ENCODE measurements around the gene GLS.
A peak's percentile ranks its signal among the peaks of the same experiment; 100 is the strongest.

The GLS gene

DNA sequence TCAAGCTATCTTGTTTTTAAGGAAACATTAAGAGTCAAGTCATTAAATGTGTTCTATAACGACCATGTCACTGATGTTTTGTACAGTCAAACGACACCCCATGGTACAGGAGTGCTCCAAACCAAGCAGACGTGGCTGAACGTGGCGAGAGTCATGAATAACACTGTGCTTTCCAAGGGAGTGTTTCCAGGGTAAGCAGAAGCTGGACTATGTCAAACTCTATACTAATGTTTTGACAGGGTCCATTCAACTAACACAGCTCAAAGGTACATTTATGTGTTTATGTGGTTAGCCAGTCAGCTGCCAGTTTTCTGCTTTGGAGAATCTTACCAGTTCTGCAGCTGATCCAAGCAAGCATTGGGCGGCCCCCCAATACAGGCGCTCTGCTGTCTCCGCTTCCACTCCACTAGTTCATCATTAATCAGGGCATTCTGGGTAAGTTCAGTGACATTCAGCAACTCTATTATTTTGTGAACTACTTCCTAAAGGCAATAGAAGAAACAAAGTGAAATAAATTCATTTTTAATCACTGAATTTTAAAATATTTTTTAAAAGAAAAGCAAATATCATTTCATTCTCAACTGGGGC, 117.0 kb downstream of the GLS start:
- DNase-seq: no peak

DNA sequence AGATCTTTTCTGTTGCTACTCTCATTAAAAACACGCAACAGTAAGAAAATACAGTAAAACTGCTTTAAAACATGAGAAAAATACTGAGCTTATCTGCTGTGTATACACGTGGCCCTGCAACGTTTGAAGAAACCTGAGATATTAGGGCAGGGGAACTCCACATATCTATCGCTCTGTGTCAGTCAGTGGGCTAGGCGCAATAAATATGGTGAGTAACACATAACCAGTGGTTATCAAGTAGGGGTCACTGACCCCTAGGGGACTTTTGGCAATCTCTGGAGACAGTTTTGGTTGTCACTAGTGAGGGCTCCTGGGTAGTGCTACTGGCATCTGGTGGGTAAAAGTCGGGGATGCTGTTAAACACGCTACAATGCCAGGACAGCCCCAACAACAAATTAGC, 118.4 kb downstream of the GLS start:
- DNase-seq: no peak

DNA sequence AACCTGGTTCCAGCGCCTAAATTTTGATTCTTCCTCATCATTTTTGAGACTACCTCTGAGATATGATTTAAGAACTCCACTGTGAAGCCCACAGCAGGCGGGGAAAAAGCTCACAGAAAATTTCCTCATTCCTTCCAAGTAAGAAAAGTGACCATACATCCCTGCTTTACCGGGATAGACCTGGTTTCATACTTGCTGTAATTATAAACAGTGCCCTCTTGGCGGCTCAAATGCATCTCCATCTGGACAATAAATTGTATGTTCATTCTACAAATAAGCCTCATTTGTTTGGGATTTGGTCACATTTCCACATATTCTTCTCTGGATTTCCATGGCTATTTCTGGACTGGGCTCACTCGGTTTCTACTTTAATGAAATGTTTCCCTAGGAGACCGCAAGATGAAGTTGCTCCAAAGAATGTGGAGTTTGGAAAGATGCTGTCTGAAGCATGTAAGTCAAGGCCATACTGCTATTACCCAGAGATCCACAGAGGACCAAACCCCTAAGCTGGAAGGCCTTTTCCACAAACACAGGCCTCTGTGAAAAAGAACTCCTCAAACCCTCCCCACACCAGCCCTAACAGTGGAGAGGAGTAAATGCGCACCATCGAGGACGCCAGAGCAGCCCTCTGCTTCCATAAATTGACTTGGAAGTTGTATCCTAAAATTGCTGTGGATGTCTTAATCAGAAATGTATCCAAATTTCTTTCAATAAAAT, 119.5 kb downstream of the GLS start:
- DNase-seq: no peak

DNA sequence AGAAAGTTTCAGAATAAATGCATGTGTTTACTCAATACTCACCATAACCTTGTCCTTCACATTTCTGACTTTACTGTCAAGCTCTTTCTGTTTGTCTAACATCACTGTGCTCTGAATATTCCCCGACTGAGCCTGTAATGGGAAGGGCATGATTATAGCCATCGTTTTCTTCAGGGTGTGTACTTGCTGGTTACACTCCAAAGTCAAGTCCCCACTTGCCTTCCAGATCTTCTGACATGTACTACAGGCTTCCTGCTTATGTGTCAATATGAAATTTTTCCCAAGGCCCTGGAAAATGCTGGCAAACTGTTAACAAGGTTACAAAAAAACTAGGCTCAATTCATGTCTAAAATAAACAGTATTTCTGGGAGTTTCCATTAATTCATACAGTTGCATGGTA, 120.4 kb downstream of the GLS start:
- DNase-seq: no peak

DNA sequence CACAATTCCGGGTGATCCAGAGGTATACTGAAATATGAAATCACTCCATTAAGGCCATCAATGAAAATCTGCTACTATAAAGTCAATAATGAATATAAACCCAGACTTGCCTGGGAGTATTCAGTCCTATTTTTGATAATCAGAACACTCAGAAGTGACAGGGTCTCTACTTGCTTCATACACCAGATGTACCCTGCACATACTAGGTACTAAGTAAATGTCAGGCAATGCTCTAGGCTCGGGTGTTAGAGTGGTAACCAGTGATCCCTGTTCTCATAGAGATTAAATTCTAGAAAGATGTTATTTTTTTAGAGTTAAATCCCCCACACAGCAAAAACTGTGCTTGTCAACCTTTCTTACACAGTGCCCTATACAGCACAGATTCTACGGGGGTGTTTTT, 121.0 kb downstream of the GLS start:
- DNase-seq: no peak

DNA sequence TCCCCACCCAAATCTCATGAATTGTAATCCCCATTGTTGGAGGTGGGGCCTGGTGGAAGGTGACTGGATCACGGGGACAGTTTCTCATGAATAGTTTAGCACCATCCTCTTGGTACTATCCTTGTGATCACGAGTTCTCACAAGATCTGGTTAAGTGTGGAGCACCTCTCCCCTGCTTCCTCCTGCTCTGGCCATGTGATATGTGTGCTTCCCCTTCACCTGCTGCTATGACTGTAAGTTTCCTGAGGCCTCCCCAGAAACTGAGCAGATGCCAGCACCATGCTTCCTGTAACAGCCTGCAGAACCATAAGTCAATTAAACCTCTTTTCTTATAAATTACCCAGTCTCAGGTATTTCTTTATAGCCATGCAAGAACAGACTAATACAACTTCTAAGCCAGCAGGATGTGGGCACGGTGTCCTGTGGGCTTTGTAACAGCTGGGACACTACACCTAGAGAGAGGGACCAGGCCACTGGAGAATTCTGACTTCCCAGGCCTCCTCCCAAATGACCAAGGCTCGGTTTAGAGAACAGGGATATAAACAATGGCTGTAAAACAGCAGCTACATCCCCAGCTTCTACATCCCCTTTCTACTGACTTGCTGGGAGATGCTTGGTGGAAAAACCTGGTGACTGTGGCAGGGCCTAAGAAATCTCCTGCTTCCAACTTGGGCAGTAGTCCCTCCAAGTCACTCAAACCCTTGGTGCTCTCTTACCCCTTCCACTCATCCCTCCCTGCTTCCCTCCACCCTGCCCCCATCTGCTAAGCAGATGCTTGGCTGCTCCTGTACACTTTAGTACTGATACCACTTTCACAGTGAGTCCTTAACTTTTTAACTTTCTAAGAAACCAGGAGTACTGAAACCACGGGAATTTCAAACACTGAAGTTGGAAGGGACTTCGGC, 123.0 kb downstream of the GLS start:
- no peak for DNase-seq

DNA sequence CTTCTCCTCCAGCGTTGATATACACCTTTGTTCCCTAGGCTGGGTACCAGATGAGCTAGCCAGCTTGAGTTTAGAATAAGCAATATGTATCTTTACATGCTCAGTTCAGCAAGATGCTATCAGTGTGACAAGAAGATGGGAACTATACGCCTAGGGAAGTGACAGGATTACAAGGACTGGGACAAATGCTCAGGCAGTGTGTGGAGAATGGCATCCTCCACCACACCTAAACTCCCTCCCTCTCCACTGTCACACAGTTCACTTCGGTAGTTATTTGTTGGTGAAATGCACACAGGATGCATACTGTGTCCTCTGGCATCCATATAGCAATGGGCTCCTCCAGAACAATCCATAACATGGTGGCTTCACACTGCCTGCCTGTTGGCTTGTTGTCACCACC, 125.7 kb downstream of the GLS start:
- no peak for DNase-seq

DNA sequence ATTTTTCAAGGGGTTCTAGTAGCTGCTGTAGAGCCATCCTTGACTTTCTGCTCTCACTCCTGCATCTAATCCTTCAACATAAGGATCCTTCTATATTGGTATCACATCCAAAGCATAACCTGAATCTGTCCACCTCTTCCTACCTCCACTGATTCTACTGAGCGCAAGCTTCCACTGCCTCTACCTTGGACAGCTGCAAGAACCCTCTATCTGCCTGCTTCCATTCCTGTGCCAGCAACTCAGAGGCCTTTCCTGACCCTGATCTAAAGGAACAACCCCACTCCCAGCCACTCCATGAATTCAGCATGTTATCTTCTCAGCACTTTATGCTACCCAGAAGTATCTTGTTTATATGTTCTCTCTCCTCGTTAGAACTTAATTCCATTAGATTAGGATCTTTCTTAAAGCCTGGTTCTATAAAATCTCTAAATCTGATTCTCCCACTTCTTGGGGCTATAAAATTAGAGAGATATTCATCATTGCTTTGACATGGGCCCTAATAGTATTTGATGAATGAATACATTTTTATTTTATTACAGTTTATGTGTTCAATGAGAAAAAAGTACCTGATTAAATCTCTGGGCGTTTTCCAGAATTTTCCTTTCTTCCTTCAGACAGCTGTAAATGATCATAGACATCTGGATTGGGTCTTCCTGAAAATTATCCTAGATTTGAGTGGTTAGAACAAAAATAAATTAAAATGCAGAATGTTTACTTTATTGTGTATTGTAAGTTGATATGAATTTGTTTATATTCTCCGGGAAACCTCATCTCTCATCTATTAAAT, 126.6 kb downstream of the GLS start:
- DNase-seq: no peak

DNA sequence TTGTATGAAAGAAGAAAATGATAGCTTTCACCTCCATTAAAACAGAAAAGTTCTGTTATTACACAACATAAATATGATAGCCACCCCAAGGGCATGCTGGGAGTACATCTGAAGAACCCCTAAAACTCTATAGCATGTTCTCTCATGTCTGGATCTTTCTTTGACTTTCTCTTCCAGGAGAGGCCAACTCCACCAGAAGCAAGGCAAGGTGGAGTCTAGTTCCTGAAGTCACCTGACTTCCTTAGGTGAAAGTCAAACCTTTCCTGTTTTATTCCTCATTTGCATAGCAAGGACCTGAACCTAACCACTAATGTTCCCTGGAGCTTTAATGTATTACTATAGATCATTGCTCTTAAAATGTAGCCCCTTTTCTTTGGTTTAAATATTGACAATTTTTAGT, 127.7 kb downstream of the GLS start:
- DNase-seq: no peak

DNA sequence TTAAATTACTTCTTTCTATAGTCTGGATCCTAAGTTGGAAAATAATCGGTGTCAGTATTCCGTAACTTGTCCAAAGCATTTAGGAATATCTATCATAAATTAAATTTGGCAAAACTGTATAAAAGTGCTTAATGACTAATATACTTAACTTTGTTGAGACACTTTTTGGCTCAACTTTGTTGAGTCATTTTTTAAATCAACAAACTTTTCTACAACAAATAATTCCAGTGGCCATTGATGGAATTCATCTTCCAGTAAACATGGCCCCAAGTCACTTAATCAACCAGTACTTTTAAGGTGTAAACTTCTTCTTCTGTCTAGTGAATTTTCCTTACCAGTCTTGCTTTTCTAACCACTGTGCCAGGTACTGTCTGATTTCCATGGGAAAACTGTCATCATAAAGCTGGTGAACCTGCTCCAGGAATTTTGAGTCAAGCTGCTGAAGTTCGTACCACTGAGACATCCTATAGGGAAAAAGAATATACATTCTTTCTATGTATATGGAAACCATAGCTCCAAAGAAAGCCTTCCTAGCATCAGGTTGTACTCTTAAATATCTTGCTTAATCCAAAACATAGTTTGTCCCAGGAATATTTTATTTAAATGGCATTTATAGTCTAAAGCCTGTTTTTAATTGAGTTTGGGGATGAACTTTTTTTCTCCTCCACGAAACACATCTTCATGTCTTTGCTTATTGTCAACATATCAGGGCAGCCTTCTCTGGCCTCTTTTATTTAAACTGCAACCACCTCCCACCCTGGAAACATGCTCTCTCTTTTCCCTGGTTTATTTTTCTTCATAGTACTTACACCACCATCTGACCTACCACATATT, 129.1 kb downstream of the GLS start:
- peak; percentile 65 for DNase-seq

DNA sequence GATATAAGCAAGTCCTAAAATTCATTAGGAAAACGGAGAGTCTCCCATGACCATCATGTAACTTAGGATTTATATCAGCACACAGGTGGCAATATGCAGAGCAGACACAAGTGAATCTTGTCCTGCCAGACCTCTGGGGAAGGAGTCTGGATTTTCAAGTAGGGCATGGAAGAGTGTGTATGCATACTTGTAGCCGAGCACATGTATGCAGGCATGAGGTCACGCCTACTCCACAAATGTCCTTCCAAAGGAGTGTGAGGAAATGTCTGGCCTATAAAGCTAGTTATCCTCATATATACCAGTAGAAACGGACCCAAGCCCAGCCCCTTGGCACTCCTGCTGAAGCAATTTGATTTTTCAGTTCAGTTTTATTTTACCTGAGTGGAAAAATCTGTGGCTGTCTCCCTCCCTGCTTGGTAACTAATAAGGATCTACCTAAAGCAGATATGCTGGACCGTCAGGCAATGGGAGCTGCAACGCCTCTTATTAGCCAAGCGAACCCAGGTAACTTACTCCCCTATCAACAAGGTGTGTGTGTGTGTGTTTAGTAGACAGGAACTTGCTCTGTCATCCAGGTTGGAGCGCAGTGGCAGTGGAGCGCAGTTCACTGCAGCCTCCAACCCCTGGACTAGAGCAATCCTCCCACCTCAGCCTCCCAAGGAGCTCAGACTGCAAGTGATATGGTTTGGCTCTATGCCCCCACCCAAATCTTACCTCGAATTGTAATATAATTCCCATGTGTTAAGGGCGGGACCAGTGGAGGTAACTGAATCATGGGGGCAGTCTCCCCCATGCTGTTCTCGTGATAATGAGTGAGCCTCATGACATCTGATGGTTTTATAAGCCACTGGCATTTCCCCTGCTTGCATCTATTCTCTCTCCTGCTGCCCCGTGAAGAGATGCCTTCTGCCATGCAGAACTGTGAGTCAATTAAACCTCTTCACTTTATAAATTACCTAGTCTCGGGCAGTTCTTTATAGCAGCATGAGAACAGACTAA, 130.6 kb downstream of the GLS start:
- no peak for DNase-seq

DNA sequence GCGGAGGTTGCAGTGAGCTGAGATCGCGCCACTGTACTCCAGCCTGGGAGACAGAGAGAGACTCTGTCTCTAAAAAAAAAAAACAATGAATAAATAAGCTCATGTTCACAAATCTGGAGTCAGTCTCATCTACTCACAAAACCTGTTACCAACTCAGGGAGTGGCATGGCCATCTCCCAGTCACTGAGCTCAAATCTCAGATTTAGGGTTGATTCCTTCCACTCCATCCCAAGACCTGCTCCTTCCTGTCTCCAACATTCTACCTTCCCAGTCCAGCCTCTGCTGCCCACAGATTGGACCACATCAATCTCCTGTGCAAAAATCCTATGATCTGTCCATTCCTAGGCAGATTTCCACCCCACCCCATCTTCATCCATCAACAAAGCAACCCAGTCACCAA, 131.7 kb downstream of the GLS start:
- DNase-seq: no peak

DNA sequence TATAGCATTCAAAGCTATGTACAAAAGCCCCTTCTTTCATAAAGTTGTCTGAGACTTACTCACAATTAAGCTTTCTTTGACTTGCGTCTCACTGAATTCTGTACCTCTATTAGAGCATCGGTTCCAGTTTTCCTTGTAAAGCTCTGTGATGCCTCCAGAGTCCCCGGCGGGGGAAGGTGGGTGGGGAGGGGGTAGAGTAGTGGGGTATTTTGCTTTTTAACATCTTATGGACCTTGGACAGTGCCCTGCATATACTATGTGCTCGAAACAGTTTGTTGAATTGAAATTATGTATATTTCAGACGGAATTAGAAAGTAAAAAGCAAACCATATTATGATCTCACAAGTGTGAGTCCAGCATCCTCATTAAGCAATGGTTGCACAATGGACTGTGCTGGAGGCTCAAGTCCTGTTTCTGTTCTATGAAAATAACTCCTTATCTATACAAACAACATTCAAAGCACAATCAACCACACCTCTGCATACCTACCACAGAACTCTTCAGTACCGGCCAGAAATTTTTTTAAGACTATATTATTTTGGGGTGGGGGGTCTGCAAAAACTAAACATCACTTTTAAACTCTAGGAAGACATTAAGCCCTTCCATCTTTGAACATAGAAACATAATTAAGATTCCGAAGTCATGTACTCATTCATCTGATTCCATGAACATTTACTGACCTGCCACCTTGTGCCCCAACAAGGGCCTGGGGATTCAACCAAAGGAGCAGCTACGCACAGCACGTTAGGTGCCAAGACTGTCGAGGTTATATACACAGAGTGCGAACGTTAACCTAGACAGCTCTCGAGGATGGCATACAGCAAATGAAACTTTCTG, 132.4 kb downstream of the GLS start:
- peak; percentile 15 for DNase-seq

DNA sequence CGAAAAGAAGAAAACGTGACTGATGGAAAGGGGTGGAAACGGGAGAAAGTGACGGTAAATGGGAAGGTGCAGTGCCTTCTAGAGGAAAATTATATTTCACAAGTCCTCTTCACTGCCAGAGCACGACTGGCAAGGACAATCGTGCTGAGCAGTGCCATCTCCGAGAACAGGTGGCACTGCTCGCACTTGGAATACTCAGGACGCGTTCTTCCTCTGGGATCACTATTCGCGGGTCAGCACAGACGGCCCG, 133.0 kb downstream of the GLS start:
- DNase-seq: no peak

DNA sequence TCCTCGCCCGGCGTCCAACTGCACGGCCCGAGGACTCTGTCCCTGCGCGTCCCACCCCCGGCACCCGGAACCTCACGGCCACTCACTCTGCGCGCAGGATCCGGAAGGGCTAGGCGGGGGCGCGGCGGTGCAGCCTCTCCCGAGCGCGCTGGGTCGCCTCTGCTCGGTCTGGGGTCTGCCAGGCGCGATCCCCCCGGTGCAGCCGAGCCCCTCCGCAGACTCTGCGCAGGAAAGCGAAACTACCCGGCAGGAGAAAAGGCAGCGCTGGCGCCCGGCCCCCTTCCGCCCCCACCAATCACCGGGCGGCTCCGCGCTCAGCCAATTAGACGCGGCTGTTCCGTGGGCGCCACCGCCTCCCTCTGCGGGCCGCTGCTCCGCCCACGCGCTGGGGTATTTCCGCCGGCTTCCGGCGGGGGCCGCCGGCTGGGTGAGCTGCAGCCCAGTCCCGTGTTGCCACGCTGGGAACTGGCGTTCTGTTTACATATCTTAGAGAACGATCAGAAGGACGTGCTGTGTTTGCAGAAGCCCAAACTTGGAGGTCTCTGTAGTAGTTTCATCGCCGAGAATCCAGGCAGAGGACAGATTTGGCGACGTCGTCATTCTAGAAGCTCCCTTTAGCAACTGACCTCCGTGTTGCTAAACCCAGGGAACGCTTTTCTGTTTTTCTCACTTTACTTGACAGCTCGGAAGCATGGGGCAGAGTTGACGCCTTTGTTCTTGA, 133.5 kb downstream of the GLS start, which contains the start of gene STAT1:
Gene STAT1 (minus strand): TSS at position 240 of the 721 bp plus-strand sequence. CDS start 4,168 bp downstream, outside the sequence.
- peak; percentile 91 for DNase-seq

DNA sequence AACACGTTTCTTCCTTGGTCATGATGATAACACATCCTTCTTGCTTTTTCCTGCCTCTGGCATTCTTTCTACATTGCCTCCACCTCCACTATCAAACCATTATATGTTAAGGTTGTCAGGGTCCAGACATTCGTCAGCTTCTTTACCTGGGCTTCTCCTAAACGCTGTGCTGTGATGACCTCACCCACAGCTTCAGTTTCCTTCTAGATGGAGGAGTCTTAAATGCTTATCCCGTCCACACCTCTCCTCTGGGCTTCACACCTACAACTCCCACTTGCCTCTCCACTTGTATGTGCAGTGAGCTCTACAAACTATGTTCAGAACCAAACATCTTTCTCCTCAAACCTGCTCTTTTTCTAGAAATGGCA, 134.0 kb downstream of the GLS start:
- DNase-seq: no peak

All from HCEC 1CT (cell line).